ENCODE results near the gene ZNF142.

The ZNF142 gene

GRCh38 chr2:218648787-218649100 is 10.7 kb downstream of the ZNF142 start:
- DNase-seq (ENCODE audit: low read depth, low spot score), result no peak
- H3K27ac ChIP-seq, result no peak overlapping the region

GRCh38 chr2:218648088-218648786 is 11.2 kb downstream of the ZNF142 start:
- no peak for DNase-seq (ENCODE audit: low read depth, low spot score)
- H3K27ac ChIP-seq, result no peak overlapping the region

DNA sequence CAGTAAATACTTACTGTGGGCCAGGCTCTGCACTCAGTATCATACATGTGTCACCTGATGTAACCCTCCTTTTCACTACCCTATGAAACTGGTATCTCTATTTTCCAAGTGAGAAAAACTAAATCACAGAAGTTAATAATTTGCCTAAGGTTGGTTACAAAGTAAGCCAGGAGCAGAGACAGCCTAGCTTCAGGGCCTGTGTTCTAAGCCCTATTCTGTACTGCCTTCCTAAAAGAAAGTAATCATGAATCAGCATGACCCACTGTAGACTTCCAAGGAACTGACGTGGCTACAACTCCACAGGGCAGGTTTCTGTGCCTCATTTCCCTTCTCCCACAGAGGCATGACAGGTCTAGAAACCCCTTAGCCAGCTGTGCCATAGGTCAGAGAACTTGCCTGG is 14.3 kb downstream of the ZNF142 start:
- peak overlapping the region; percentile 78 for H3K27ac ChIP-seq
- DNase-seq (ENCODE audit: low read depth, low spot score), result peak; percentile 74

GRCh38 chr2:218644721-218645120 is 14.7 kb downstream of the ZNF142 start:
- no peak for DNase-seq (ENCODE audit: low read depth, low spot score)
- H3K27ac ChIP-seq, result peak overlapping the region; percentile 78

GRCh38 chr2:218643751-218644310 is 15.6 kb downstream of the ZNF142 start:
- no peak for DNase-seq (ENCODE audit: low read depth, low spot score)
- peak overlapping the region; percentile 78 for H3K27ac ChIP-seq

- DNase-seq (ENCODE audit: low read depth, low spot score), result no peak
- H3K27ac ChIP-seq, result no peak overlapping the region
Observed at GRCh38 chr2:218642786-218643185, 16.6 kb downstream of the ZNF142 start.

DNA sequence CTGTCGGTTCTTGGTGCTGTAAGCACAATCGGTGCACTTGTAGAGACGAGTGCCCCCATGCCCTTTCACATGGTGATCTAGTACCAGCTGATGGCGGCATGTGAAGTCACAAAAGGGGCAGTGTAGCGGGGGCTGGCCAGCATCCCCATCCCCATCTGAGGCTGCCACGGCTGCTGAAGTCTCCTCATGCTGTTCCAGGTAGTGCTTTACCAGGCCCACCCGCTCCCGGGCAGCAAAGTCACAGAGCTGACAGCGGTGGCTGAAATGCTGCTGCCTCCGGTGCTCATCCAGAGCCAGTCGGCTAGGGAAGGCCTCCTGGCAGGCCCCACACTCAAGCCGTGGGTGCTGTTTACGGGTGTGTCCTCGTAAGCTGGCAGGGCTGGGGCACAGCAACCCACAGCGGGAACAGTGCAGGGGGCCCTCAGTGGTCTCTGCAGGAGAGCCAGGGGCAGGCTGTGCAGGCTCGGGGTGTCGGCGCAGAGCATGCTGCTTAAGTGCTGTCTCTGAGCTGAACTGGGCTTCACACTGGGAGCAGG is 17.2 kb downstream of the ZNF142 start:
- H3K27ac ChIP-seq, result no peak overlapping the region
- no peak for DNase-seq (ENCODE audit: low read depth, low spot score)

DNA sequence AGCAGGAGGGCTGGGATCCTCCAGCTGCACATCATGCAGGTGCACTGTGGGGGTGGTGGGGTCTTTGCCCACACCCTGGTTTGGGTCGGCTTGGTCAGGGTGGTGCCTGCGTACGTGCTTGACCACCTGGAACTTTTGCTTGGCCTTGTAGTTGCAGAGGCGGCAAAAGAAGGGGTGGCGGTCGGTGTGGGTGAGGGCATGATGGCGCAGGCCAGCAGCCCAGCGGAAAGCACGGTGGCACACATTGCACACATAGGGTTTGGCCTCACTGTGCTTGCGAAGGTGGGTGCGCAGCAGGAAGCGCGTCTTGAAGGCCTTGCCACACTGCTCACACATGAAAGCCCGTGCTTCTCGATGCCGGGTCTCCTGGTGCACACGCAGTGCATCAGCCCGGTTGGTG is 21.1 kb downstream of the ZNF142 start:
- H3K27ac ChIP-seq, result no peak overlapping the region
- DNase-seq (ENCODE audit: low read depth, low spot score), result no peak

DNA sequence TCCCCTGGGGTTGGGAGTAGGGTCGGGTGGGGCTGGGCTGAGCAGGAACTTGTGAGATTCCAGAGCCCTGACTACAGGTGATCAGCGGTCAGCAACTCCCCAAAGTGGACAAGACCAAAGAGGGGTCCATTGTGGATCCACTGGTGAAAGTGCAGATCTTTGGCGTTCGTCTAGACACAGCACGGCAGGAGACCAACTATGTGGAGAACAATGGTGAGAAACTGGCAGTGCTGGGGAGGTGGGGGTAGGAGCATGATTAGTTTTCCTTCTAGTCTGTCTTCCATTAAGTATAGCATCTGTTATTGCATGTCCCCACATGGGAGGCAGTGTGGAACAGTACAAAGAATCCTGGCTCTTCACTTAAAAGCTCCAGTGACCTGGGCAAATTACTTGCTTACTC is 23.7 kb downstream of the ZNF142 start:
- no peak for DNase-seq (ENCODE audit: low read depth, low spot score)
- H3K27ac ChIP-seq, result no peak overlapping the region

DNA sequence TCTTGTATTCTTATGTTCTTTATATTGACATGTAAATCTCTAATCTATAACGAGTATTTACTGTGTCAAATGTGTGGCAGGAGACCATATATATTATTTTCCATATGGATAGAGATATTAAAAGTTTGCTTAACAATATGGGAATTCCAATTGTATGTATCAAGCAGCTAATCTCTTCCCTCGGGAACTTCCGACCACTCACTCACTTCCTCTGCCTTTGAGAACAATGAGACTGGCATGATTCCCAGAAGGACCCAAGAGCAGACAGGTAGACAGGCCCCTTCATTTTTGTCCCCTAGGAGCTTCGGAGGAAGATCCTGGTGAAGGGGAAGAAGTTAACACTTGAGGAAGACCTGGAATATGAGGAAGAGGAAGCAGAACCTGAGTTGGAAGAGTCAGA is 27.6 kb downstream of the ZNF142 start:
- peak overlapping the region; percentile 38 for H3K27ac ChIP-seq
- DNase-seq (ENCODE audit: low read depth, low spot score), result no peak

DNA sequence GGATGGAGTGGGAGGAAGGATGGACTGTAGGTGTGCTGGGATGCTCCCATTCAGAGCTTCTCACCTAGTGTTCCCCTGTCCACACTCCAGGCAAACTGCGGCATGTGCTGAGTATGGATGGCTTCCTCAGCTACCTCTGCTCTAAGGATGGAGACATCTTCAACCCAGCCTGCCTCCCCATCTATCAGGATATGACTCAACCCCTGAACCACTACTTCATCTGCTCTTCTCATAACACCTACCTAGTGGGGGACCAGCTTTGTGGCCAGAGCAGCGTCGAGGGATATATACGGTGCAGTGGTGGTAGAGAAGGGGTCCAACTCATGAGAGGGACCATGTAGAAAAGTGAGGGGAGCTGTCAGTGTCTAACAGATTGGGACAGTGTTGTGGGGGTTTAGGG is 31.5 kb downstream of the ZNF142 start:
- no peak overlapping the region for H3K27ac ChIP-seq
- no peak for DNase-seq (ENCODE audit: low read depth, low spot score)

DNA sequence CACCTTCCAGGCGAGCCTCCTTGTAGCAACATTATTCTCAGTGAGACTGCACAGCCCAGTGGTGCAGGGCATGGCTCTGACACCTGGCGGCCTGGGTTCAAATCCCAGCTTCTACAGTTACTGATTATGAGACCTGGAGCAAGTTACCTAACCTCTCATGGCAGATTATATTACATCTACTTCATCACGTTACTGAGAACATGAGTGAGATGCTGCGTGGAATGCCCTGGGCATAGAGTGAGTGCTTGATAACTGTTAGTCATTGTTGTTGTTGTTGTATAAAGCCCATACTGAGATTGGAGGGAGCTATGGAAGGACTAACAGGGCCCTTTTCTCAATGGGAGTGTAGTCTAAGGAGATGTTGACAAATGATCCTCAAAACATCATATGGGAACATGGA is 33.1 kb downstream of the ZNF142 start:
- DNase-seq (ENCODE audit: low read depth, low spot score), result no peak
- no peak overlapping the region for H3K27ac ChIP-seq

GRCh38 chr2:218623366-218623705 is 36.1 kb downstream of the ZNF142 start:
- DNase-seq (ENCODE audit: low read depth, low spot score), result no peak
- H3K27ac ChIP-seq, result no peak overlapping the region

GRCh38 chr2:218622606-218623365 is 36.6 kb downstream of the ZNF142 start:
- no peak overlapping the region for H3K27ac ChIP-seq
- DNase-seq (ENCODE audit: low read depth, low spot score), result no peak

GRCh38 chr2:218621007-218621406 is 38.4 kb downstream of the ZNF142 start:
- H3K27ac ChIP-seq, result no peak overlapping the region
- DNase-seq (ENCODE audit: low read depth, low spot score), result no peak

DNA sequence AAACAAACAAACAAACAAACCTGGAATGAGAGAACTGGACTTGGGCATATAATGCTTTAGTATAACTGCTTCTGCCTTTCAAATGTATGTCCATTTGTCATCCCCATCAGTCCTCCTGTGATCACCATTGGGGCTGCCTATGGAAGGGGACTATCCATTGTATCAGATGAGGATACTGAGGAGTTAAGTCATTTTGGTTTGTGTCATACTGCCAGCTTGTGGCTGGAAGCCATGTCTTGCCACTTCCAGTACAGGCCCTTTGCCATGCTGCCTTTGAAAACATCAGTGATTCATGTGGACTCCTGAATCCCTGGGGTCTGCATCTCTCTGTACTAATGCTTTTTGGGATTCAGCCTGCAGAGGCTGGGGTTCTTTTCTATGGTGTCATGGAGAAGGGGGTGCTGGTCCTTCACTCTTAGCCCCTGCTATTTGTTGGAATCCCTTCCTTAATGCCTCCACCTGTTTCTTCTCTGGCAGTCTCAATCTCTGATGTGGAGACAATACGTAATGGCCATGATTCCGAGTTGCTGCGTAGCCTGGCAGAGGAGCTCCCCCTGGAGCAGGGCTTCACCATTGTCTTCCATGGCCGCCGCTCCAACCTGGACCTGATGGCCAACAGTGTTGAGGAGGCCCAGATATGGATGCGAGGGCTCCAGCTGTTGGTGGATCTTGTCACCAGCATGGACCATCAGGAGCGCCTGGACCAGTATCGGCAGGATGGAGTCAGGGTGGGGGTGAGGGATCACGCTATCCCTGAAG is 41.1 kb downstream of the ZNF142 start:
- H3K27ac ChIP-seq, result no peak overlapping the region

DNA sequence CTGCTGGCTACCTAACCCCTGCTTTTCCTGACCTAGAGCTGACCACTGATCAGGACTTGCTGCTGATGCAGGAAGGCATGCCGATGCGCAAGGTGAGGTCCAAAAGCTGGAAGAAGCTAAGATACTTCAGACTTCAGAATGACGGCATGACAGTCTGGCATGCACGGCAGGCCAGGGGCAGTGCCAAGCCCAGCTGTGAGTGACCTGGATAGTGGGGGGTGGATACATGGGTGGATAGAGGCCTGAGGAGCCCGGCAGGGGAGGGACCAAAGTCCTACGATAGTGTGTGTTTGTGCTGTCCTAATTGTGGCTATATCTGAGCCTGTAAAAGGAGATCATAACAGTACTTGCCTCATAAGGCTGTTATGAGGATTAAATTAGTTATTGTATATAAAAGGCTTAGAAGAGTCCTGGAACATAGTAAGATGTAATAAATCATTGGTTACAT is 43.5 kb downstream of the ZNF142 start:
- DNase-seq (ENCODE audit: low read depth, low spot score), result no peak
- no peak overlapping the region for H3K27ac ChIP-seq

More for the DNA sequence above, 41.1 kb downstream of the ZNF142 start:
- no peak for DNase-seq (ENCODE audit: low read depth, low spot score)

DNA sequence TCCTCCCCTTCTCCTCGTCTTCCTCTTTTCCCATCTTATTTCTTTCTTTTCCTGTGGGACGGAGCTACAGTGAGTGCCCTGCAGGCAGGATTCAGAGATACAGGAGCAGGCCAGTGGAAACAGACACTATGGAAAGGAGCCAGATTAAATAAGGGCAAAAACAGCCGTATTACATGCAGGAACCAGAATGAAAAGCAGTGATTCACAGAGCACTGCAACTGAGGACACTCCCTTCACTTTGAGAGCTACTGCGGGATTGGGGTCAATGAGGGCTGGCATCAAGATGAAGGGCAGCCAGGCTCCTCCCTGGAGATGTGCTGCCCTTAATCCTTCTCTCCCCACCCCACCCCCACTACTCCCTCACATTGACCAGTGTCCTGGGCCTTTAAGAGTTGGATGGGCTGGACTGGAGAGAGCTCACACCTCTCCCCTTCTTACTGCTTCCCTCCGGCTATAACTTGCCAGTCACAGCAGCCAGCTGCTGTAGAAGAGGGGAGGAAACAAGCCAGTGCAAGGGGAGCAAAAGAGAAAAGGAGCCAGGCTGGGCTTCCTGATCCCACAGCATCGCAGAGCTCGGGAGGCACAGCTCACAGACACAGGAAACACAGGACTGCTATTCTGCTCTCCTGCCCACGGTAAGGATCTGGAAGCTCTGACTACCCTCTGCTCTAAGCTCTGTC is 51.8 kb downstream of the ZNF142 start, which contains the start of gene PLCD4:
PLCD4 (plus strand) TSS at position 464 of the 680 bp plus-strand sequence. CDS start 7,841 bp downstream, outside the sequence.
- DNase-seq (ENCODE audit: low read depth, low spot score), result peak; percentile 33
- H3K27ac ChIP-seq, result peak within 1 kb of the TSS; percentile 56

- DNase-seq (ENCODE audit: low read depth, low spot score), result no peak
Observed at GRCh38 chr2:218605432-218605831, 54.0 kb downstream of the ZNF142 start.

More at GRCh38 chr2:218605432-218605831, 54.0 kb downstream of the ZNF142 start:
- no peak overlapping the region for H3K27ac ChIP-seq
